K562 (cell line): ENCODE data around the gene RPL28. TPM values are rescaled to one million over a fixed set of nuclear protein-coding genes. Genes with fewer than 3 reads are reported as not detected.

Experiments
- CBX3 ChIP-seq, 2 experiments: IDR thresholded peaks; 1 replicate in 1 of 2; 2 replicates in 1 of 2; pipeline ENCODE4 v1.6.1; 2012; ENCODE audit warnings: inconsistent platforms in 2 of 2, low read length in 2 of 2, borderline replicate concordance in 1 of 2, control low read depth in 1 of 2
- CHD2 ChIP-seq: IDR thresholded peaks from 2 replicates; pipeline ENCODE4 v1.6.1; 2011; ENCODE audit warnings: low read depth, low read length
- ESRRA ChIP-seq: fragments of 450-650 bp; IDR thresholded peaks from 2 replicates; pipeline ENCODE4 v1.6.1; 2014; ENCODE audit warnings: low read depth, mild to moderate bottlenecking, moderate library complexity, borderline replicate concordance
- HMBOX1 ChIP-seq: sonication (generic); IDR thresholded peaks from 2 replicates; pipeline ENCODE4 v1.6.1; 2016
- LCOR ChIP-seq: sonication (generic); formaldehyde crosslinking; IDR thresholded peaks from 2 replicates; pipeline ENCODE4 v1.8.0; 2022; ENCODE audit warnings: mild to moderate bottlenecking, missing genetic modification reagents
- MYBL2 ChIP-seq, 2 experiments: fragments of 450-650 bp in 1 of 2; sonication (generic) in 1 of 2; formaldehyde crosslinking in 1 of 2; IDR thresholded peaks; 2 replicates each; pipeline versions ENCODE4 v1.6.1 to v1.8.1; 2017 to 2022; ENCODE audit warnings: borderline replicate concordance in 1 of 2, inconsistent platforms in 1 of 2, low read depth in 1 of 2, mild to moderate bottlenecking in 1 of 2, missing genetic modification reagents in 1 of 2, moderate library complexity in 1 of 2
- NBN ChIP-seq: fragments of 450-650 bp; IDR thresholded peaks from 2 replicates; pipeline ENCODE4 v1.6.1; 2016; ENCODE audit warnings: low read depth, mild to moderate bottlenecking
- NCOA6 ChIP-seq: fragments of 450-650 bp; IDR thresholded peaks from 2 replicates; pipeline ENCODE4 v1.6.1; 2017; ENCODE audit warnings: mild to moderate bottlenecking
- NR4A1 ChIP-seq, 2 experiments: fragments of 250-450 bp in 1 of 2; fragments of 450-650 bp in 1 of 2; sonication (Bioruptor Pico) in 1 of 2; IDR thresholded peaks; 2 replicates each; pipeline versions ENCODE4 v1.4.0 to v1.6.1; 2016 to 2020; ENCODE audit warnings: mild to moderate bottlenecking in 2 of 2, missing compliant biosample characterization in 1 of 2, missing genetic modification characterization in 1 of 2, moderate library complexity in 1 of 2
- PHF21A ChIP-seq: fragments of 450-650 bp; IDR thresholded peaks from 2 replicates; pipeline ENCODE4 v1.6.1; 2017; ENCODE audit warnings: low read depth, borderline replicate concordance
- POLR2H ChIP-seq: IDR thresholded peaks from 2 replicates; pipeline ENCODE4 v1.6.1; 2016; ENCODE audit warnings: missing genetic modification characterization, low read depth, mild to moderate bottlenecking, control low read depth, missing compliant biosample characterization, moderate library complexity
- RBM14 ChIP-seq: fragments of 200-400 bp; formaldehyde crosslinking; IDR thresholded peaks from 2 replicates; pipeline ENCODE4 v1.6.1; 2018; ENCODE audit warnings: low read depth, mild to moderate bottlenecking, low read length, moderate library complexity, borderline replicate concordance; ENCODE audit not compliant: insufficient read depth
- RBM34 ChIP-seq: fragments of 200-400 bp; formaldehyde crosslinking; IDR thresholded peaks from 2 replicates; pipeline ENCODE4 v1.6.1; 2018; ENCODE audit warnings: low read length, borderline replicate concordance; ENCODE audit not compliant: insufficient read depth
- SMARCA5 ChIP-seq: fragments of 450-650 bp; IDR thresholded peaks from 2 replicates; pipeline ENCODE4 v1.6.1; 2016
- TAF9B ChIP-seq: fragments of 450-650 bp; IDR thresholded peaks from 2 replicates; pipeline ENCODE4 v1.6.1; 2018; ENCODE audit warnings: mild to moderate bottlenecking; ENCODE audit not compliant: partially characterized antibody
- TBP ChIP-seq: optimal IDR thresholded peaks from 2 replicates; pipeline ENCODE3; 2011; ENCODE audit warnings: low read depth, low read length, improper control_type of control experiment
- TGIF2 ChIP-seq: sonication (generic); formaldehyde crosslinking; IDR thresholded peaks from 2 replicates; pipeline ENCODE4 v1.8.1; 2022; ENCODE audit warnings: mild to moderate bottlenecking, missing genetic modification reagents, moderate library complexity
- THAP12 ChIP-seq: fragments of 250-450 bp; sonication (Bioruptor Pico); IDR thresholded peaks from 2 replicates; pipeline ENCODE4 v1.9.0; 2021; ENCODE audit warnings: mild to moderate bottlenecking, inconsistent platforms
- ZNF184 ChIP-seq: sonication (generic); formaldehyde crosslinking; IDR thresholded peaks from 2 replicates; pipeline ENCODE4 v1.5.0; 2020; ENCODE audit warnings: missing genetic modification reagents
- ZNF212 ChIP-seq: fragments of 450-650 bp; formaldehyde crosslinking; IDR thresholded peaks from 2 replicates; pipeline ENCODE4 v1.4.0; 2020; ENCODE audit warnings: mild to moderate bottlenecking
- ZNF354B ChIP-seq: fragments of 250-450 bp; sonication (Bioruptor Pico); IDR thresholded peaks from 2 replicates; pipeline ENCODE4 v1.4.0; 2020
- ZNF551 ChIP-seq: fragments of 250-450 bp; sonication (Bioruptor Pico); IDR thresholded peaks from 2 replicates; pipeline ENCODE4 v1.5.0; 2021; ENCODE audit warnings: mild to moderate bottlenecking, moderate library complexity
- ZNF583 ChIP-seq: fragments of 250-450 bp; sonication (Bioruptor Pico); IDR thresholded peaks from 2 replicates; pipeline ENCODE4 v1.4.0; 2020
- ZNF76 ChIP-seq: fragments of 250-450 bp; sonication (Bioruptor Pico); IDR thresholded peaks from 2 replicates; pipeline ENCODE4 v1.4.0; 2020; ENCODE audit warnings: mild to moderate bottlenecking, moderate library complexity, borderline replicate concordance
- polyA plus RNA-seq, 8 experiments: library from polyadenylated mRNA; depleted of rRNA in 4 of 8; stranded (reverse) in 5 of 8; unstranded in 3 of 8; fragments of >200 nt; fragmentation: Nextera tagmentation in 2 of 8; fragmentation: Illumina TruSeq in 1 of 8; extraction: Ambion mirVana in 2 of 8; extraction: Trizol in 1 of 8; gene quantifications; 2 replicates each; pipeline versions ENCODE4 v1.2.1 to v1.2.3, GENCODE V29; 2011 to 2014; ENCODE audit warnings: inconsistent platforms in 1 of 8, missing spikeins in 1 of 8
- total RNA-seq, 7 experiments: library from RNA; depleted of rRNA in 6 of 7; stranded (reverse); fragments of >200 nt in 6 of 7; fragmentation: Illumina TruSeq in 2 of 7; extraction: Trizol in 2 of 7; gene quantifications; 2 replicates each; pipeline versions ENCODE4 v1.2.1 to v1.2.3, GENCODE V29; 2011 to 2021; ENCODE audit warnings: low replicate concordance in 1 of 7
- TF ChIP-seq, protein P1 (sequence below), 2 experiments: fragments of 250-450 bp in 1 of 2; fragments of 450-650 bp in 1 of 2; sonication (Bioruptor Pico) in 1 of 2; IDR thresholded peaks; 2 replicates each; pipeline versions ENCODE4 v1.6.1 to v1.8.0; 2016 to 2021; ENCODE audit warnings: mild to moderate bottlenecking in 2 of 2, moderate library complexity in 2 of 2, missing compliant biosample characterization in 1 of 2, missing genetic modification characterization in 1 of 2

RPL28 gene
- total and polyA plus RNA-seq, 9 of the 15 experiments (the other 6 are each of a cell fraction or from before 2014, with no cell fraction given), result 124 to 3,106 (median 622) TPM

DNA sequence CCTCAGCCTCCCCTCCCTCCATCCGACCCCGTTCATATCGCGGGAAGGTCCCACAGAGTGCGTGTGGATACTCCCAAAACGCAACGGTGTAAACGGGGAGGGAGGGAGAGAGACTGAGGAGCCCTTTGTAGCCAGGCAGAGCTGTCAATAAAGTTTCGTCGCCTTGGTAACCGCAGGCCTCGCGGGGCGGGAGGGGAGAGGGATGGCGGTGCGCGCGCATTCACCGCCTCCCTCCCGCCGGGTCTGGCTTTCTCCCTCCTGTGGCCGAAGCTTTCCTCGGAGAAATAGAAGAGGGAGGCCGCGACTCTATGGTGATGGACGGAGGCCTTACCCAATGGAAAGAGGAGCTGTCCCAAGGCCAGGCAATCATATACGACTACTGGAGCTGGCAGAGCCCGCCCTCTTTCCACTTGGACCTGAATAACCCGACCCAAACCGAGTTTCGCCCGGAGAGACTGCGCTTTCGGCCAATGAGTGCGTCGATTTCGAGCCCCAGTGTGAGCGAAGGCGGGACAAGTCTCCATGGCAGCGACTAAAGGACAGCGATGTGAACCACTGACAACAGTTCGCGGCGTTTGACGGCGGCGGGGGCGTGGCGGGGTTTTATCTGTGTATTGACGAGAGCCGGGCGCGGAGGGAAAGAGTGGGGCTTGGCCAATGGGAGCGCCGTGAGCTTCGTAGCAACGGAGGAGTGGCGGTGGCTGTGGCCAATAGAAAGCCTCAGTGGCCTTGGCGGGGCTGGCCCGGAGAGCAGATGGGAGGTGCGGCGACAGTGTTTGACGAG, 46.4 kb upstream of the RPL28 start, which contains the start of gene KMT5C (continued):
- TF ChIP-seq RBM14 (no peak), NBN (no peak), NR4A1 (CRISPR knock-in tag; IDR thresholded peaks at IDR 0.05) (no peak), NR4A1 (tag; IDR thresholded peaks at IDR 0.05) (no peak), ESRRA (peak; percentile 10; the same call in 1 of the 2 replicates), CBX3 (IDR thresholded peaks at IDR 0.05; ENCODE audit: borderline replicate concordance in 1 of 2, low read length in 2 of 2) (no peak; a peak in 1 of 3 replicates), LCOR (CRISPR knock-in tag) (0 out of 2 replicates have a peak, but pooled peaks have one; percentile 47), TAF9B (no peak), HMBOX1 (no peak), ZNF184 (CRISPR knock-in tag) (no peak), ZNF354B (CRISPR knock-in tag) (no peak), NCOA6 (no peak), TGIF2 (CRISPR knock-in tag) (no peak), POLR2H (tag) (peak; percentile 56), ZNF76 (CRISPR knock-in tag) (no peak), ZNF583 (CRISPR knock-in tag) (no peak), PHF21A (no peak), RBM34 (no peak), MYBL2 (IDR thresholded peaks at IDR 0.05; ENCODE audit: low read depth) (no peak), MYBL2 (CRISPR knock-in tag; IDR thresholded peaks at IDR 0.05; ENCODE audit: borderline replicate concordance) (no peak), THAP12 (CRISPR knock-in tag) (no peak), SMARCA5 (no peak), ZNF551 (CRISPR knock-in tag) (no peak), TBP (peak; percentile 84), CHD2 (peak; percentile 89), ZNF212 (CRISPR knock-in tag) (no peak)
- TF ChIP-seq, protein P1, sequence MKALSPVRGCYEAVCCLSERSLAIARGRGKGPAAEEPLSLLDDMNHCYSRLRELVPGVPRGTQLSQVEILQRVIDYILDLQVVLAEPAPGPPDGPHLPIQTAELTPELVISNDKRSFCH (CRISPR knock-in tag; IDR thresholded peaks at IDR 0.05), result no peak
- TF ChIP-seq, protein P1 (tag; IDR thresholded peaks at IDR 0.05), result no peak
